ENCODE results near the gene CFAP251.

Gene CFAP251

GRCh38 chr12:121964813-121965643, 46.6 kb downstream of the CFAP251 start:
- H3K27me3 ChIP-seq (ENCODE audit: control insufficient read depth, insufficient read depth, low read length): no peaks in the 10 kb centered on the region
- H2AFZ ChIP-seq: no peak overlapping the region
- H3K9ac ChIP-seq: no peak overlapping the region
- H3K4me2 ChIP-seq (ENCODE audit: low read length): no peak overlapping the region
- no peaks in the 10 kb centered on the region for H3K9me3 ChIP-seq (ENCODE audit: control insufficient read depth, low read length)
- H3K4me3 ChIP-seq (ENCODE audit: low read depth, low read length): no peak overlapping the region
- H3K4me1 ChIP-seq: no peaks in the 10 kb centered on the region
- no peaks in the 10 kb centered on the region for H3K36me3 ChIP-seq (ENCODE audit: control insufficient read depth, insufficient read depth, low read length)
- H3K27ac ChIP-seq: no peak overlapping the region
- no peaks in the 10 kb centered on the region for H3K79me2 ChIP-seq
- no peak for TF ChIP-seq CTCF (IDR thresholded peaks at IDR 0.05)

GRCh38 chr12:121966959-121967358, 48.6 kb downstream of the CFAP251 start:
- Histone ChIP-seq H3K9ac (no peak overlapping the region), H3K79me2 (no peaks in the 10 kb centered on the region), H3K27me3 (ENCODE audit: control insufficient read depth, insufficient read depth, low read length) (no peaks in the 10 kb centered on the region), H2AFZ (no peak overlapping the region), H3K4me1 (no peaks in the 10 kb centered on the region), H3K4me2 (ENCODE audit: low read length) (no peak overlapping the region), H3K4me3 (ENCODE audit: low read depth, low read length) (no peak overlapping the region), H3K36me3 (ENCODE audit: control insufficient read depth, insufficient read depth, low read length) (no peaks in the 10 kb centered on the region), H3K9me3 (ENCODE audit: control insufficient read depth, low read length) (no peaks in the 10 kb centered on the region), H3K27ac (no peak overlapping the region)
- TF ChIP-seq CTCF (IDR thresholded peaks at IDR 0.05): no peak

GRCh38 chr12:121968876-121969275, 50.5 kb downstream of the CFAP251 start:
- Histone ChIP-seq H3K4me2 (ENCODE audit: low read length) (no peak overlapping the region), H3K27ac (no peak overlapping the region), H3K27me3 (ENCODE audit: control insufficient read depth, insufficient read depth, low read length) (no peaks in the 10 kb centered on the region), H3K4me3 (ENCODE audit: low read depth, low read length) (no peak overlapping the region), H3K79me2 (no peaks in the 10 kb centered on the region), H2AFZ (no peak overlapping the region), H3K36me3 (ENCODE audit: control insufficient read depth, insufficient read depth, low read length) (no peaks in the 10 kb centered on the region), H3K9me3 (ENCODE audit: control insufficient read depth, low read length) (no peaks in the 10 kb centered on the region), H3K4me1 (no peaks in the 10 kb centered on the region), H3K9ac (no peak overlapping the region)
- TF ChIP-seq CTCF (IDR thresholded peaks at IDR 0.05): no peak

GRCh38 chr12:121969726-121970125, 51.3 kb downstream of the CFAP251 start:
- H3K79me2 ChIP-seq: no peaks in the 10 kb centered on the region
- no peak for TF ChIP-seq CTCF (IDR thresholded peaks at IDR 0.05)
- no peaks in the 10 kb centered on the region for H3K9me3 ChIP-seq (ENCODE audit: control insufficient read depth, low read length)
- H3K27me3 ChIP-seq (ENCODE audit: control insufficient read depth, insufficient read depth, low read length): no peaks in the 10 kb centered on the region
- no peak overlapping the region for H3K27ac ChIP-seq
- no peak overlapping the region for H2AFZ ChIP-seq
- H3K36me3 ChIP-seq (ENCODE audit: control insufficient read depth, insufficient read depth, low read length): no peaks in the 10 kb centered on the region
- no peak overlapping the region for H3K4me2 ChIP-seq (ENCODE audit: low read length)
- H3K4me1 ChIP-seq: no peaks in the 10 kb centered on the region
- no peak overlapping the region for H3K9ac ChIP-seq
- H3K4me3 ChIP-seq (ENCODE audit: low read depth, low read length): no peak overlapping the region
